Stimulated activated CD4-positive, alpha-beta T cell treated with anti-CD3 and anti-CD28 coated beads, Interleukin-1b, Interleukin-23, amount 100 ng/mL, for 4 hours (primary cell): ENCODE measurements around the gene MIOS.
"Not testable (repeated sequence)": the region's sequence is repeated elsewhere in the genome, so short reads cannot be mapped to it uniquely, and the experiment has no call there.

Experiments used
- DNase-seq, 2 donors: peaks; one replicate each; pipeline ENCODE4 v3.0.0-alpha.2; 2020; ENCODE audit warnings: low read depth in 2 of 2

MIOS gene

GRCh38 chr7:7554649-7555575 lies 11.8 kb upstream of the MIOS start:
- no peak for DNase-seq

GRCh38 chr7:7556852-7557251 lies 9.8 kb upstream of the MIOS start:
- no peak for DNase-seq

GRCh38 chr7:7557252-7557651 lies 9.4 kb upstream of the MIOS start:
- DNase-seq = no peak

GRCh38 chr7:7561591-7561990 lies 5.1 kb upstream of the MIOS start:
- not testable (repeated sequence) for DNase-seq

- no peak for DNase-seq
Observed at GRCh38 chr7:7562736-7563135, 3.9 kb upstream of the MIOS start.

GRCh38 chr7:7563269-7563668 lies 3.4 kb upstream of the MIOS start:
- no peak for DNase-seq

GRCh38 chr7:7563813-7564212 lies 2.9 kb upstream of the MIOS start:
- no peak for DNase-seq

GRCh38 chr7:7564323-7564780 lies 2.3 kb upstream of the MIOS start:
- DNase-seq = no peak

- no peak for DNase-seq
Observed at GRCh38 chr7:7565018-7565680, 1.5 kb upstream of the MIOS start.

GRCh38 chr7:7565746-7566650 lies 686 bp upstream of the MIOS start:
- DNase-seq = no peak

GRCh38 chr7:7567898-7568531 lies 1.3 kb downstream of the MIOS start:
- DNase-seq = no peak

GRCh38 chr7:7568553-7568952 lies 1.9 kb downstream of the MIOS start:
- no peak for DNase-seq

GRCh38 chr7:7569081-7569527 lies 2.4 kb downstream of the MIOS start:
- no peak for DNase-seq

- no peak for DNase-seq
Observed at GRCh38 chr7:7569615-7570014, 2.9 kb downstream of the MIOS start.

- no peak for DNase-seq
Observed at GRCh38 chr7:7570584-7570983, 3.9 kb downstream of the MIOS start.

- DNase-seq = no peak
Observed at GRCh38 chr7:7573701-7574100, 7.0 kb downstream of the MIOS start.

- no peak for DNase-seq
Observed at GRCh38 chr7:7576344-7576743, 9.7 kb downstream of the MIOS start.

- DNase-seq = no peak
Observed at GRCh38 chr7:7577888-7578287, 11.2 kb downstream of the MIOS start.

GRCh38 chr7:7579638-7580037 lies 13.0 kb downstream of the MIOS start:
- DNase-seq = no peak

GRCh38 chr7:7581531-7582179 lies 15.0 kb downstream of the MIOS start:
- DNase-seq = no peak

GRCh38 chr7:7582596-7582995 lies 15.9 kb downstream of the MIOS start:
- no peak for DNase-seq
